Ishikawa (cell line): Measurements from ENCODE around the gene ROBO1.

ENCODE experiments used
- CEBPB ChIP-seq: IDR thresholded peaks from 2 replicates; pipeline ENCODE4 v1.6.1; 2012
- CREB1 ChIP-seq: IDR thresholded peaks from 2 replicates; pipeline ENCODE4 v1.6.1; 2012; ENCODE audit warnings: low read depth
- EP300 ChIP-seq: IDR thresholded peaks from 2 replicates; pipeline ENCODE4 v1.6.1; 2012; ENCODE audit warnings: borderline replicate concordance
- MAX ChIP-seq: IDR thresholded peaks from 2 replicates; pipeline ENCODE4 v1.6.1; 2012
- NFIC ChIP-seq: IDR thresholded peaks from 2 replicates; pipeline ENCODE4 v1.6.1; 2012
- RAD21 ChIP-seq: IDR thresholded peaks from 2 replicates; pipeline ENCODE4 v1.6.1; 2012; ENCODE audit warnings: low read depth
- REST ChIP-seq: IDR thresholded peaks from 2 replicates; pipeline ENCODE4 v1.6.1; 2012; ENCODE audit warnings: low read depth, mild to moderate bottlenecking
- TAF1 ChIP-seq: IDR thresholded peaks from 2 replicates; pipeline ENCODE4 v1.6.1; 2012; ENCODE audit warnings: low read depth, mild to moderate bottlenecking
- TCF12 ChIP-seq: IDR thresholded peaks from 2 replicates; pipeline ENCODE4 v1.6.1; 2012; ENCODE audit warnings: low read depth
- USF1 ChIP-seq: IDR thresholded peaks from 2 replicates; pipeline ENCODE4 v1.6.1; 2012
- YY1 ChIP-seq: IDR thresholded peaks from 2 replicates; pipeline ENCODE4 v1.6.1; 2012; ENCODE audit warnings: low read depth
- ZBTB7A ChIP-seq: IDR thresholded peaks from 2 replicates; pipeline ENCODE4 v1.6.1; 2012; ENCODE audit warnings: low read depth

- no peak for TF ChIP-seq YY1
- no peak for TF ChIP-seq RAD21
- no peak for TF ChIP-seq CEBPB
- no peak for TF ChIP-seq TAF1
- TF ChIP-seq EP300: no peak
- no peak for TF ChIP-seq REST
- no peak for TF ChIP-seq MAX
- no peak for TF ChIP-seq CREB1
- no peak for TF ChIP-seq ZBTB7A
- TF ChIP-seq TCF12: no peak
- no peak for TF ChIP-seq NFIC
- TF ChIP-seq USF1: no peak
These were observed 1013.6 kb downstream of the ROBO1 start for GRCh38 chr3:78754066-78754743.
